ENCODE measurements around the gene ZBTB40. TPM values are rescaled to one million over a fixed set of nuclear protein-coding genes. Genes with fewer than 3 reads are reported as not detected.

ZBTB40 gene
- total and polyA plus RNA-seq, 9 of the 15 experiments (the other 6 are each of a cell fraction or from before 2014, with no cell fraction given), result 2.6 to 26.0 (median 18.8) TPM

- peak; percentile 65; the same call in 1 of the 2 replicates for TF ChIP-seq TFAP4 (CRISPR knock-in tag; IDR thresholded peaks at IDR 0.05; ENCODE audit: borderline replicate concordance)
- TF ChIP-seq CTCFL (IDR thresholded peaks at IDR 0.05; ENCODE audit: borderline replicate concordance, insufficient read depth, low read depth, low read length, poor library complexity, severe bottlenecking), result no peak
- no peak for TF ChIP-seq MTF1 (CRISPR knock-in tag; IDR thresholded peaks at IDR 0.05; ENCODE audit: borderline replicate concordance)
- TF ChIP-seq ETV5 (CRISPR knock-in tag; IDR thresholded peaks at IDR 0.05; ENCODE audit: low read depth), result no peak
- TF ChIP-seq SRSF1 (IDR thresholded peaks at IDR 0.05; ENCODE audit: low read depth, low read length), result no peak
- no peak for TF ChIP-seq ZNF354B (CRISPR knock-in tag; IDR thresholded peaks at IDR 0.05)
- no peak for TF ChIP-seq KLF6 (CRISPR knock-in tag; IDR thresholded peaks at IDR 0.05; ENCODE audit: borderline replicate concordance)
- no peak for TF ChIP-seq KDM1A (IDR thresholded peaks at IDR 0.05)
- no peak for TF ChIP-seq ZBTB34 (CRISPR knock-in tag; IDR thresholded peaks at IDR 0.05)
- no peak for TF ChIP-seq PRPF4 (IDR thresholded peaks at IDR 0.05; ENCODE audit: insufficient read depth, low read depth, low read length, poor library complexity, severe bottlenecking)
- TF ChIP-seq ZFP36 (IDR thresholded peaks at IDR 0.05; ENCODE audit: low read depth, low read length, partially characterized antibody), result peak; percentile 68
- no peak for TF ChIP-seq SIN3A (IDR thresholded peaks at IDR 0.05; ENCODE audit: borderline replicate concordance in 2 of 2, control insufficient read depth in 1 of 2, low read depth in 2 of 2, low read length in 2 of 2)
- no peak for TF ChIP-seq ZKSCAN8 (CRISPR knock-in tag; IDR thresholded peaks at IDR 0.05)
- no peak for TF ChIP-seq TARDBP (IDR thresholded peaks at IDR 0.05)
- no peak for TF ChIP-seq ZNF668 (CRISPR knock-in tag; IDR thresholded peaks at IDR 0.05)
- no peak for TF ChIP-seq TCF3 (CRISPR knock-in tag; IDR thresholded peaks at IDR 0.05)
- TF ChIP-seq GABPB1 (CRISPR knock-in tag; IDR thresholded peaks at IDR 0.05), result peak; percentile 39; the same call in 1 of the 2 replicates
- TF ChIP-seq ZNF316 (IDR thresholded peaks at IDR 0.05), result no peak
- TF ChIP-seq ZNF174 (CRISPR knock-in tag; IDR thresholded peaks at IDR 0.05), result no peak
- no peak for TF ChIP-seq ZSCAN32 (CRISPR knock-in tag; IDR thresholded peaks at IDR 0.05)
- TF ChIP-seq ATF7 (IDR thresholded peaks at IDR 0.05), result peak; percentile 51; the same call in 1 of the 2 replicates
- no peak for TF ChIP-seq FOXA3 (CRISPR knock-in tag; conservative IDR thresholded peaks at IDR 0.05 in 1 of 2, IDR thresholded peaks at IDR 0.05 in 1 of 2)
Observed at GRCh38 chr1:22416555-22417454, 34.8 kb upstream of the ZBTB40 start (continued).

Measured in K562 (cell line).